ENCODE measurements around the gene LIN37.

LIN37 gene

DNA sequence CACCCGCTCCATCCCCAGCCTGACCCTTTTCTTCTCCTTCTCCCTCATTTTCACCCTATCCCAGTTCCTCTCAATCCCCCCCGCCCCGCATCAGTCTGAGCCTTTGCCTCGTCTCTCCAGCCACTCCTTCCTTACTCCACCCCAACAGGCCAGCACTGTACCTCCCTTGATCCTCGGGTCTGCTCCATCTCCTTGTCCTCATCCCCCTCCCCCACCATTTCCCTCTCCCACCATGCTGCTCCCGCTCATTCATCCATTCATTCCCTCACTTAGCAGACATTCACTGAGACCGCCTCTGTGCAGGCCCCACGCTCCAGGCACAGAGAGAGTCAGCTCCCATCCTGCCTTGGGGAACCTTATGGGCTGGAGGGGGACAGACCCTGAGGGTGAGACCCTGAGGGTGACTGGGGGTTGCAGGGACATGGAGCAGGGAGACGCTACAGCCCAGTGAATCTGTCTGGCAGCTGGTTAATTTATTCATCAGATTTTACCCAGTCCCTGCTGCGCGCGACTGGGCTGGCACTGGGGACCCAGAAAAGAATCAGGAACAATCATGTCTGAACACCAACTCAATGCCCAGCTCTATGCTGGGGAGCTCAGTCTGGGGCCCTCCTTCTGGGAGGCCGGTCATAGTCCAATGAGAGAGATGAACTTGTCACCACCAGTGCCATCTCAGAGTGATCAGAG, 27.9 kb downstream of the LIN37 start:
- no peak for DNase-seq

DNA sequence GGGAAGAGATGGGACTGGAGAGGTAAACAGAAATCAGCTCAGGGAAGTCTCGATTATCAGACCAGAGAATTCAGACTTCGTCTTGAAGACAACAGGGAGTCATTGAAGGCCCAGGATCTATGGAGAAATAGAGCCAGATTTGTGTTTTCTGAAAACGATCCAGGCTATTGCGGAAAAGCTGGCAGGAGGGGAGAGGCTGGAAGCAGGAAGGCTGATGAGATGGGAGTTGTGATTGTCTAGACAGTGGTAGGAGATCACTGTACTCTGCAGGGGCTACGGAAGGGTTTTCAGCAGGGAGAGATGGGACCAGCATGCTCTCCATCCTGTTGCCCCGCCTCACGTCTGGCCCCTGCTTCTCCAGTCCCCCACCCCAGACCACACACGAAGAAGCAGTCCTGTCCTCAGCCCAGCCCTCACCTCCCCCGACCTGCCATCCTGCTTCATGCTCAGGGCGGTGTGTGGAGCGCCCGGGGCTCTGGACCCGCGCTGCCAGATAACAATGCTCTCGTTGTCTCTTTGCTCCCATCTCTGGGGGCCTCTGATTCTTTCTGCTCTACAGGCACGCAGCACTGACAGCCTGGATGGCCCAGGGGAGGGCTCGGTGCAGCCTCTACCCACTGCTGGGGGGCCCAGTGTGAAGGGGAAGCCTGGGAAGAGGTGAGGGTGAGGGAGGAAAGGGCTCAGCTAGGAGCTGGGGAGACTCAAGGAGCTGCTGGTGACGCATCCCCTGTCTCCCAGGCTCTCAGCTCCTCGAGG, 28.9 kb downstream of the LIN37 start:
- no peak for DNase-seq

DNA sequence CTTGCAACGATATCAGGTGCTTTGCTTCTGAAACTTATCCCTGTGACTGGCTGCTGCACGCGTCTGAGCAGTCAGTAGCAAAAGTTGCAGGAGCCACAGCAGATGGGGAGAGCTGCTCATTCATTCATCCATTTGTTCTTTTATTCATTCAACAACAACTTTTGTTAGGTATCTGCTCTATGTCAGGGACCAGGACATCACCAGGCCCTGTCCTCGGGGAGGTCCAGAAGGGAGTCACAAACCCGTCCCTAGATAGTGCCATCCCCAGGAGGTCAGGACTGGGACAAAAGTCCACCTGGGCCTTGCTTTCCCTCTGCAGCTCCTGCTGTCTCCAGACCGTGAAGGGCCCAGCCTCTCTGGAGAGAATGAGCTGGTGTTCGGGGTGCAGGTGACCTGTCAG, 29.6 kb downstream of the LIN37 start:
- DNase-seq, result no peak

DNA sequence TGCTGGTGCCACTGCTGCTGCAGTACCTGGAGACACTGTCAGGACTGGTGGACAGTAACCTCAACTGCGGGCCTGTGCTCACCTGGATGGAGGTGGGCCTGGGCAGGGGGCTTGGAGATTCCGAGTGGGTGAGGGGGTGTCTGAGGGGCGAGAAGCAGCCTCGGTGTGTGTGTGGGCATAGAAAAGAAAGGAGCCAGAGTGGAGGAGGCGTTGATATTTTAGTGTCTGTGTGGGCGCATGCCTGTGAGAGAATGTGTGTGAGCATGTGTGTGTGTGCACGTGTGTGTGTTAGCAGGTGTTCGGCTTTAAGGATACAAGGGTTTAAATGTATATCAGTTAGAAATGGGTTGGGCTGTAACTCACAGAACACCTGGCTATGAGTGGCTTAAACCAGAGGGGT, 30.7 kb downstream of the LIN37 start:
- no peak for DNase-seq

DNA sequence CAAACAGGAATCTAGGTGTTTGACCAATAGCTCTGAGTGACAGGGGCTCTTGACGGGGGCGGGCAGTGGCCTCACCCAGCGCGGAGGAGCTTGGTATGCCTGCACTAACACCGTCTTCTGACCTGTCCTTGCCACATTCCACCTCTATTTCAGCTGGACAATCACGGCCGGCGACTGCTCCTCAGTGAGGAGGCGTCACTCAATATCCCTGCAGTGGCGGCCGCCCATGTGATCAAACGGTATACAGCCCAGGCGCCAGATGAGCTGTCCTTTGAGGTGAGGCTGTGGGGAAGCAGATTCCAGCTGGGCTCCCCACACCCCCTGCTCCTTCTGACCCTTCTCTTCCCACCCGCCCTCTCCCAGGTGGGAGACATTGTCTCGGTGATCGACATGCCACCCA, 31.7 kb downstream of the LIN37 start:
- DNase-seq, result no peak

DNA sequence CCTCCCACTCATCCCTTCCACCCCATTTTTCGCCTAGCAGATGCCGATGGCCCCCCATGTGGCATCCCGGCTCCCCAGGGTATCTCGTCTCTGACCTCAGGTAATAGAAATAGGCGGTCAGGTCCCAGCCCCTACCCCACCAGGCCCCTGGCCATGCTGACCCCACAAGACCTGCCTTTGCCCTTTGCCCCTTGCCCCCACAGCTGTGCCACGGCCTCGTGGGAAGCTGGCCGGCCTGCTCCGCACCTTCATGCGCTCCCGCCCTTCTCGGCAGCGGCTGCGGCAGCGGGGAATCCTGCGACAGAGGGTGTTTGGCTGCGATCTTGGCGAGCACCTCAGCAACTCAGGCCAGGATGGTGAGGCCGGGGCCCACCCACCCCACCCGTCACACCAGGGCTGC, 32.3 kb downstream of the LIN37 start:
- no peak for DNase-seq

DNA sequence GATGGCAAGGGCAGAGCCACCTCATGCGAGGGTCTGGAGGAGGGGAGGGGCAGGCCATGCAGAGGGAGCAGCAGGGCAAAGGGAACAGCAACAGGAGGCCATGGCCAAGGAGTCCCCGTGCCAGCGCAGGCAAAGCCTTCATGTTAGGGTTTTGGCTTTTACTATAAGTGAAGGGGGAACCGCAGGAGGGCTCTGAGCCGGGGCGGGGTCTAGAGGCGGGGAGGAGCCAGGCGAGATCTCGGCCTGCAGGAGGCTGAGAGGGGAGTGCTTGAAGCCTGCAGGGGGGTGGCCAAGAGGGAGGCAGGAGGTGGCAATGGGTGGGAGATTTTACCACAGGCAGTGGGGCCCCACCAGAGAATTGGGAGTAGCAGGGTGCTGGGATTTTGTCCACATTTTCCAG, 33.3 kb downstream of the LIN37 start:
- DNase-seq, result no peak

DNA sequence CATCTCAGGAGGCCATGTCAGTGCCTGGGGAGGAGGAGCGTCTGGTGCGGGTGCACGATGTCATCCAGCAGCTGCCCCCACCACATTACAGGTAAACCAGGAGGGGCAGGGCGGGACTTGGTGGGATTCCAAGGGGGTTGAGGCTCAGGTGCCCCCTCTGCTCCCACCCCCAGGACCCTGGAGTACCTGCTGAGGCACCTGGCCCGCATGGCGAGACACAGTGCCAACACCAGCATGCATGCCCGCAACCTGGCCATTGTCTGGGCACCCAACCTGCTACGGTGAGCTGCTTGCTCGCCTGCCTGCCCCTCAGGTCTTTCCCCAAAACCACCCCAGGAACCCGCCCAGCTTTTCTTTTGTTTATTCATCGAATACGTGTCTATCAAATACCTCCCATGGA, 34.2 kb downstream of the LIN37 start:
- no peak for DNase-seq

DNA sequence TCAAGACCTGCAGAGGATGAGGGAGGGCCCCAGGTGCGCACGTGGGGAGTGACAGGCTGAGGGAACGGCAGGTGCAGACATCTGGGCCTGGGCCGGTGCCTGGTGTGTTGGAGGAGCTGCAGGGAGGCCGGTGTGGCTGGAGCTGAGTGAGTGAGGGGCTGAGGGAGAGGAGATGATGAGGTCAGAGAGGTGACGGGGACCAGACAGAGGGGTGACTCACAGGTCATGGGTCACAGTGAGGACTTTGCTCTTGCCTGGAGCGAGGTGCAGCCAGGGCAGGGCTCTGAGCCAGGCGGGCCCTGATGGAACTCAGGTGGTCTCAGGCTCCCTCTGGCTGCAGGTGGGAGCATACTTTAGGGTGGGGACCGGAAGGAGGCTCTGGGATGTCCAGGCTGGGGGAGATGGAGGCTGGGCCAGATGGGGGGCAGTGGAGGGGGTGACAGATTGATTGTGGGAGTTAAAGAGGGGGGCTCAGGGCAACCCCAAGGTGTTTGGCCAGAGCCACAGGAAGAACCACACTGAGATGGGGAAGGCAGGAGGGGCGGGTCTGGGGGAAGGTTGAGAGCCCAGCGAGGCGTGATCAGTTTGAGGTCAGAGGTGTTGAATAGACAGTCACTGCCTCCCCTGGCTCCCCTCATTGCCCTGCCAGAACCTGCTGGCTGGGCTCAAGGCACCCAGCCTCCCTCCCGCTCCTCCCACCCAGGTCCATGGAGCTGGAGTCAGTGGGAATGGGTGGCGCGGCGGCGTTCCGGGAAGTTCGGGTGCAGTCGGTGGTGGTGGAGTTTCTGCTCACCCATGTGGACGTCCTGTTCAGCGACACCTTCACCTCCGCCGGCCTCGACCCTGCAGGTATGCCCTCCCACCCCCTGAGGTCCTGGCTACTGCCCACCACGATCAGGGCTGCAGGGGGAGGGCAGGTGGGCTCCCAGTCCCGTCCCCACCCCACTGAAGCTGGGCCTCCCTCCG, 35.4 kb downstream of the LIN37 start:
- DNase-seq, result no peak

DNA sequence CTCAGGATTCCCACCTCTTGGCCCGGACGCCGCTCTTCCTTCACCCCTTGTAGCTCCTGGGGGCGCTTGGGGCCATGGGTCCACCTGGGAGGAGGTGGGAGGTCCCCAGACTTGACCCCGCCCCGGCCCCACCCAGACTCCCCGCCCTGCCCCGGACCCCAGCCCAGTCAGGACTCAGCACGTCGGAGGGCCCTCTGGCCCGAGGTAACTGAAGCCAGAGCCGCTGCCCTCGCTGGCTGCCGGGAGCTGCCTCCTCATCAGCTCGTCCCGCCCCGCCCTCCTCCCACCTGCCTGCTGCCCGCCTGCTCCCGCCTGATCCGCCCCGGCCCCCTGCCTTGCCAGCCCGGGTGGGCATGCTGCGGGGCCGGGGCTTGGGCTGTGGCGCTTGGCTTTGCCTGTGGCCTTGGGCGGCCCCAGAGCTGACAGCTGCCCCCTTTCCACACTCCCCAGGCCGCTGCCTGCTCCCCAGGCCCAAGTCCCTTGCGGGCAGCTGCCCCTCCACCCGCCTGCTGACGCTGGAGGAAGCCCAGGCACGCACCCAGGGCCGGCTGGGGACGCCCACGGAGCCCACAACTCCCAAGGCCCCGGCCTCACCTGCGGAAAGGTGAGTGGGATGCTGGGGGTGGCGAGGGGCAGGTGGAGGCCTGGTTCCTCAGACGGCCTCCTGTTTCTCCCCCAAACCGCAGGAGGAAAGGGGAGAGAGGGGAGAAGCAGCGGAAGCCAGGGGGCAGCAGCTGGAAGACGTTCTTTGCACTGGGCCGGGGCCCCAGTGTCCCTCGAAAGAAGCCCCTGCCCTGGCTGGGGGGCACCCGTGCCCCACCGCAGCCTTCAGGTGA, 36.3 kb downstream of the LIN37 start:
- no peak for DNase-seq

DNA sequence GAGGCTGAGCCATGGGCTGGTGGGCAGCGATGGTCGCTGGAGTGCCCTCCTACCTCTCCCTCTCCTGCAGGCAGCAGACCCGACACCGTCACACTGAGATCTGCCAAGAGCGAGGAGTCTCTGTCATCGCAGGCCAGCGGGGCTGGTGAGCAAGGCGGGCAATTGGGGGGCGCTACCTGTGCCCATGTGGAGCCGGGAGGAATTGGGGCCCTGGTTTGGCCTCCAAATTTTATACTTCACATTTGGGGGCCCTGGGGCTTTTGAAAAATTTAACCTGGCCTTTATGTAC, 36.9 kb downstream of the LIN37 start:
- DNase-seq, result no peak

DNA sequence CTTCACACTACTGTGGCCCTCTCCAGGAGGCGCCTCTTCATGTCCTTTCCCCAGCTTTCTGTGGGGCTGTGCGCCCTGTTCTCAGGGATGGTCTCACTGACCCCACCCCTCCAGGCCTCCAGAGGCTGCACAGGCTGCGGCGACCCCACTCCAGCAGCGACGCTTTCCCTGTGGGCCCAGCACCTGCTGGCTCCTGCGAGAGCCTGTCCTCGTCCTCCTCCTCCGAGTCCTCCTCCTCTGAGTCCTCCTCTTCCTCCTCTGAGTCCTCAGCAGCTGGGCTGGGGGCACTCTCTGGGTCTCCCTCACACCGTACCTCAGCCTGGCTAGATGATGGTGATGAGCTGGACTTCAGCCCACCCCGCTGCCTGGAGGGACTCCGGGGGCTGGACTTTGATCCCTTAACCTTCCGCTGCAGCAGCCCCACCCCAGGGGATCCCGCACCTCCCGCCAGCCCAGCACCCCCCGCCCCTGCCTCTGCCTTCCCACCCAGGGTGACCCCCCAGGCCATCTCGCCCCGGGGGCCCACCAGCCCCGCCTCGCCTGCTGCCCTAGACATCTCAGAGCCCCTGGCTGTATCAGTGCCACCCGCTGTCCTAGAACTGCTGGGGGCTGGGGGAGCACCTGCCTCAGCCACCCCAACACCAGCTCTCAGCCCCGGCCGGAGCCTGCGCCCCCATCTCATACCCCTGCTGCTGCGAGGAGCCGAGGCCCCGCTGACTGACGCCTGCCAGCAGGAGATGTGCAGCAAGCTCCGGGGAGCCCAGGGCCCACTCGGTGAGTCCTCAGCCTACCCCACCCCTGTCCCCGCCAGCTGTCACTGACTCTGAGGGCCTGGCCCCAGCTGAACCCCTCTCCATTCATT, 38.2 kb downstream of the LIN37 start:
- no peak for DNase-seq

DNA sequence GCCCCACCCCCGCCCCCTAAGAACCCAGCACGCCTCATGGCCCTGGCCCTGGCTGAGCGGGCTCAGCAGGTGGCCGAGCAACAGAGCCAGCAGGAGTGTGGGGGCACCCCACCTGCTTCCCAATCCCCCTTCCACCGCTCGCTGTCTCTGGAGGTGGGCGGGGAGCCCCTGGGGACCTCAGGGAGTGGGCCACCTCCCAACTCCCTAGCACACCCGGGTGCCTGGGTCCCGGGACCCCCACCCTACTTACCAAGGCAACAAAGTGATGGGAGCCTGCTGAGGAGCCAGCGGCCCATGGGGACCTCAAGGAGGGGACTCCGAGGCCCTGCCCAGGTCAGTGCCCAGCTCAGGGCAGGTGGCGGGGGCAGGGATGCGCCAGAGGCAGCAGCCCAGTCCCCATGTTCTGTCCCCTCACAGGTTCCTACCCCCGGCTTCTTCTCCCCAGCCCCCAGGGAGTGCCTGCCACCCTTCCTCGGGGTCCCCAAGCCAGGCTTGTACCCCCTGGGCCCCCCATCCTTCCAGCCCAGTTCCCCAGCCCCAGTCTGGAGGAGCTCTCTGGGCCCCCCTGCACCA, 38.9 kb downstream of the LIN37 start:
- no peak for DNase-seq

DNA sequence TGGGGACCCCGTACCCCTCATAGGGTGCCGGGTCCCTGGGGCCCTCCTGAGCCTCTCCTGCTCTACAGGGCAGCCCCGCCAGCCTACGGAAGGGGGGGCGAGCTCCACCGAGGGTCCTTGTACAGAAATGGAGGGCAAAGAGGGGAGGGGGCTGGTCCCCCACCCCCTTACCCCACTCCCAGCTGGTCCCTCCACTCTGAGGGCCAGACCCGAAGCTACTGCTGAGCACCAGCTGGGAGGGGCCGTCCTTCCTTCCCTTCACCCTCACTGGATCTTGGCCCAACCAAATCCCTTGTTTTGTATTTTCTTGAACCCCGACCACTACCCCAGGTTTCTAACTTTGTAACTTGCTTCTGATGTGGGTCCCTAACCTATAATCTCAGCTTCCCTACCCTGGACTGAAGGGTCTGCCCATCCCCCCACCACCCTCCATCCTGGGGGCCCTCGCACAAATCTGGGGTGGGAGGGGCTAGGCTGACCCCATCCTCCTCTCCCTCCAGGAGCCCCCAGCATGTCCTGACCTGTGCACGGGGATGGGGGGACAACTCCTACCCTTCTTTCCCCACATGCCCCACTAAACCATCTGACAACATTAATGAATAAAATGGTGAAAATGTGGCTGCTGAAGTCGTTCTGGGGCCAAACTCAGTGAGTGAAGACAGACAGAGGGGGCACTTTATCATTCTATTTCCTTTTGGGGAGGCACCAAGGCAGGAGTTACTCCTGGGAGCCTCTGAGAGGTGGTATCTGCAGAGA, 40.0 kb downstream of the LIN37 start:
- no peak for DNase-seq

DNA sequence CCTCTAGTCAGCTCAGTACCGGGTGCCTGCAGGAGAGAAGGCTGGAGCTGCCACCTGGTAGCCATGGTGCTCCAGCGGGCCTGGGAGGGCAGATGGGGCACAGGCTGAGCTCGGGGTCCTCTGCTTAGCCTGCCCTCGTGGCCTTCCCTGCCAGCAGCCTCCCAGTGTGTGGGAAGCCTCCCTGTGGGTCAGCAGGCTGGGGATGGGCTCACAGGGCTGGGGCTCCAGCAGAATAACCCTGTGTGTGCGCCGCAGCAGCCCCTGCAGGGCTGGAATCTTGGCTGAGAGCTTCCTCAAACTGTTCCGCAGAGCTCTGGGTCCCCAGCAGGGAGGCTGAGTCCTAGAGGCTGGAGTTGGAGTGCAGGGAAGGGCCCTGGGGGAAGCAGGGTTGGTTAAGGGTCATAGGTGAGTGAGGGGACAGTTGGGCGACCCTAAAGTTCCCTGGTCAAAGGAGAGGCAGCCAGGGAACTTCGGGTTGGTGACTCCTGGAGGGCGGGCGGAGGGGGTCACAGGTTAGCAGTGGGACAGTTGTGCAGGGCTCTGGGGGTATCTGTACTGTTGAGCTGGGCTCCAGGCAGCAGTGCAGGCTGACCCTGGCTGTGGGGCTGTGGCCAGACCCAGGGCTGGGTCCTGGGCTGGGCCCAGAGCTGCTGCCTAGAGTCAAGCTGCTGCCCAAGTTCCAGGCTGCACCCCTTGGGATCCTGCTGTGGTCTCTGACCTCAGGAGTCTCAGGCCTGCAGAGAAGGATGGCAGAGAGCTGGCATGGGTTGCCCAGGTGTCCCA, 41.0 kb downstream of the LIN37 start:
- no peak for DNase-seq

DNA sequence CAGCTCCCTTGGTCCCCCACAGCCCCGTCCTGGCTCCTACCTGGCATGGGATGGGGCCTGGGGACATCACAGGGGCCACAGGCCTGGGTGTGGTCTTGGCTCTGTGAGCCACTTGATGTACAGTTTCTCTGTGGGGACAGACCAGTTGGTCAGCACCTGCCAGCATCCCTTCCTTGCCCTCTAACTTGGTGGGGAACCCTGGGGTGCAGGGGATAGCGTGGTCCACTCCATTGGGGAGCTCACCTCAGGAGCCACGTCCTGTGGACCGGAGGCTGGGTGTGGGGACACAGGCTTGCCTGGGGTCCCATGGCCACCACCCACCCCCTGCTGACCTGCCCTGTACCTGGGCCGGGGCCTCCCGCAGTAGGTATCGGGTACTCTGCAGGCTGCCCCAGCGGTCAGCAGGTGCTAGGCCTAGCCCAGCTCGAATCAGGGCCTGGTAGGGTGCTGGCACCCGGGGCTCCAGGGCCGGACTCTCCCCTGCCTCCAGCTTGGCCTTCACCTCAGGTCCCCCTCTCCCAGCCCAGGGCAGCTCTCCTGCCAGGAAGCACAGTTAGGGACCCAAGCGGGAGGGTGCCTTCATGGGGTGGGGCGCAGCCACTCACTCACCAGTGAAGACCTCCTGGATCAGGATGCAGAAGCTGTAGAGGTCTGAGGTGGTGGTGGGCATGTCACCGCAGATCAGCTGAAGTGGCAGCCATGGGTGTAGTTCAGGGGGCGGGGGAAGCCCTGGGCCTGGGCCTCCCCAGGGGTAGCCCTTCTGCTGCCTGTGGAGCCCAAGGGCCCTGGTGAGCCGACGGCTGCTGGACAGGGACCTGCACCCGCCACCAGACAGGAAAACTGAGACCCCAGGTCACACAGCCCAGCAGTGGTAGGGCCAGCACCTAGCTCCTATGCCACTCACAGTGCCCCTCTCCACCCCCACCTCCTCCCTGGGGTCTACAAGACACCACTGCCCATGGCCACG, 41.9 kb downstream of the LIN37 start:
- DNase-seq, result no peak

DNA sequence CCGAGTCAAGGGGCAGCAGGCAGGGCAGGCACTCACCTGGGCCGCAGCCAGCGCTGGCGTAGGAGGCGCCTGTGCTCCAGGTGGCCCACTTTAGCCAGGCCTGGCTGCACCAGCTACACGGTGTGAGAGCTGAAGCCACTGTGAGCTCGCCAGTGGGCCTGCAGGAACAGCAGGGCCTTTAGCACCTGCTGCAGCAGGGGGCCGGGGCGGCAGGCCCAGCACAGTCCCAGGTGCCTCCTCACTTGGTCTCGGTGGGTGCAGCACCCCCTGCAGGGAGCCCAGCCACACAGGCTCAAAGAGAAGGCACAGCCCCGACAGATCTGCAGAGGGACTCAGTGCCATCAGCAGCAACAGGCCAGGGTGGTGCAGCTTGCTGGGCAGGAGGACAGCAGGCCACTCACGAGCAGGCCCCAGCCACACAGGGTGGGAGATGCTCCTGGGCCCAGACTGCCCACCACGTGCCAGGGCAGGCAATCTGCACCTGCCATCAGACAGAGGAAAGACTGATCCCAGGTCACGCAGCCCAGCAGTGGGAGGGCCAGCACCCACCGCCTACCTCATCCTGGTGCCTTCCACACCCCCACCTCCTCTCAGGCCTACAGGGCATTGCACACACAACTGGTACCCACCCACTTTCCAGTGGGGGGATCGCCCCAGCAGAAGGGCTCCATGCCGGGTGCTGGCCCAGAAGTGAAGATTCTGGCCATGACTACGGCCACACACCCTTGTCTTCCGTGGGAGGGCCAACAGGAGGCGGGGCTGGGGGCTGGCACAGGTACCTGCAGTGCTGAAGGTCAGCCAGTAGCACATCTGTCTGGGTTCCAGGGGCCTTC, 42.8 kb downstream of the LIN37 start:
- no peak for DNase-seq

DNA sequence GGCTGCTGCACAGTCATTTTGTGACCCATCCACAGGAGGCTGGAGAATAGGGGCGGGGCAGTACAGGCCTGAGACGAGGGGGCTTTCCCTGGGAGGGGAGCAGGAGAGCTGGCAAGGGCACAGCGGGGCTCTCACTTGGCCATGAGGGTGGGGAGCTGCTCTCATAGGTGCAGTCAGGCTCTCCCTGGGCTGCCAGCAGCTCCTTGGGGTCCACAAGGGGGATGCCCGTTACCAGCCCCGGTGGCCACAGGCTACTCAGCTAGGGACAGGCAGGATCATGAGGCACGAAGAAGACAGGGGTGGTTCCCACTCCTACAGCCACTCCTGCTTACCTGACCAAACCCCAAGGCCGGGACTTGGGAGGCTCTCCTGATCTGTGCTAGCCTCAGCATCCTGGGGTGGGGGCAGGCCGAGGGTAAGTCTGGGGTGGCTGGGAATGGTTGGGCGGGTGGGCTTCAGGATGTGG, 43.5 kb downstream of the LIN37 start:
- no peak for DNase-seq
